Activated naive CD4-positive, alpha-beta T cell treated with anti-CD3 and anti-CD28 coated beads, Interleukin-2, amount 50 U/mL, for 16 hours (primary cell): ENCODE measurements around the gene SLC5A11.
"Not testable (repeated sequence)": the region's sequence is repeated elsewhere in the genome, so short reads cannot be mapped to it uniquely, and the experiment has no call there.

ENCODE experiments used
- DNase-seq: peaks from one replicate; pipeline ENCODE4 v3.0.0-alpha.2; 2020

The SLC5A11 gene

GRCh38 chr16:24863582-24864437 lies 18.0 kb downstream of the SLC5A11 start:
- no peak for DNase-seq

- no peak for DNase-seq
Measured at GRCh38 chr16:24869033-24869432, 23.3 kb downstream of the SLC5A11 start.

DNA sequence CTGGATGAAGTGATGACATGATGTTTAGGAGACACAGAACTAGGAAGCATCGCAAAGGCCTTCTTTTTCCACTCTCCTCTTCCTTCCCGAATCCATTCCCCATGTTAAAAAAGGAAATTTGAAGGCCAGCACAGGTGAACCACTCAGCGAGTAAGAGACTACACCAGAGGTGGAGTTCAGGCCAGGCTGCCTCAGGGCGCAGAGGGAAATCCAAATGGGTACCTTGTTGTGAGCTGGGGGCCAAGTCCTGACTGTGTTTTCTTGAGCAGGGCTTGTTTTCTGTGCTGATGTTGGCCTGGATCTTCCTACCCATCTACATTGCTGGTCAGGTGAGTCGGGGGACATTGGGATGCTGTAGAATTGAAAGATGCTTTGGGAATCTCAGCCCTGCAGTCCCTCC lies 26.1 kb downstream of the SLC5A11 start:
- no peak for DNase-seq

- DNase-seq, result no peak
Measured at GRCh38 chr16:24873028-24873427, 27.3 kb downstream of the SLC5A11 start.

DNA sequence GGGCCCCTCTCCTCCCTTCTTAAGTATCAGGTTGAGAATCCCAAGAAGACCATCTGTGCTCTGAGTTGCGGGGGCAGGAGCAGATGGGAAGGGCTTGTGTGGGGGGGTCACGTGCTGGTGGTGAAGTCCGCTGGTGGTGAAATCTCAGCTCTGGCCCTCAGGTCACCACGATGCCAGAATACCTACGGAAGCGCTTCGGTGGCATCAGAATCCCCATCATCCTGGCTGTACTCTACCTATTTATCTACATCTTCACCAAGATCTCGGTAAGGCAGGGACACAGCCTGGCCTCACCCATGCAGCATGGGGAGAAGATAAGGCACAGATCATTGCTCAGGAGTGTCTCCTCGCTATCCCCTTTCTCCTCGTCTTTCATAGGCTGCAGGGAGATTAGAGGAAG lies 29.7 kb downstream of the SLC5A11 start:
- no peak for DNase-seq

- DNase-seq, result no peak
Measured at GRCh38 chr16:24876231-24876630, 30.5 kb downstream of the SLC5A11 start.

GRCh38 chr16:24879684-24880083 lies 33.9 kb downstream of the SLC5A11 start:
- no peak for DNase-seq

DNA sequence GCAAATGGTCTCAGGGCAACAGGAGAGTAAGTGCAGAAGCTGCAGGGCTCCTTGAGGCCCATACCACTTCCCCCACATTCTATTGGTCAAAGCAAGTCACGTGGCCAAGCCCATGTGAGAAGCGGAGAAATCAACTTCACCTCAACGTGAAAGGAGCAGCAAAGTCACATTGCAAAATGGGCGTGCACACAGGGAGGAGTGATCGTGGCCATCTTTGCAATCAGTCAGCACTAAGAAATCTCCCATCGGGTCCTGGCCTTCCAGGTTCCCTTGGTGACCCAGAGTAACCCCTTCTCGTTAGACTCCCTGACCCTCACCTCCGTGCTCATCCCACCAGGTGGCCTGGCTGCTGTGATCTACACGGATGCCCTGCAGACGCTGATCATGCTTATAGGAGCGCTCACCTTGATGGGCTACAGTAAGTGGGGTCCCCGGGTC lies 38.0 kb downstream of the SLC5A11 start:
- DNase-seq, result no peak

DNA sequence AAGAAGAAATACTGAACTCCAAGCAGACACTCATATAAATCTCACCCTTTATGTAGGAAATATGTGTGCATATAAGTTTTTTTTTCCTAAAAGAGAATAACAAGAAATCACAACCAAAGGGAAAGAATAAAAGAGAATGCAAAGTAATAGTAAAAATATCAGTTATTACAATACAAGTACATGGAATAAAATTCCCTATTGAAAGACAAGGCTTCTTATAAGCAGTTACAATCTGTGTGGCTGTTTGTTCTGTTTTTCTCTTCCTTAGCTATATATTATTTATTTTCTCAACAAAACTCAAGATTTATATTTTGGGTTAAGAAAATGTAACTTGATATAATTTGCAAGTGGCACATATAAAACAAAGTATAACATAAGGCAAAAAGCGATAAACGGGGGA lies 41.7 kb downstream of the SLC5A11 start:
- no peak for DNase-seq

DNA sequence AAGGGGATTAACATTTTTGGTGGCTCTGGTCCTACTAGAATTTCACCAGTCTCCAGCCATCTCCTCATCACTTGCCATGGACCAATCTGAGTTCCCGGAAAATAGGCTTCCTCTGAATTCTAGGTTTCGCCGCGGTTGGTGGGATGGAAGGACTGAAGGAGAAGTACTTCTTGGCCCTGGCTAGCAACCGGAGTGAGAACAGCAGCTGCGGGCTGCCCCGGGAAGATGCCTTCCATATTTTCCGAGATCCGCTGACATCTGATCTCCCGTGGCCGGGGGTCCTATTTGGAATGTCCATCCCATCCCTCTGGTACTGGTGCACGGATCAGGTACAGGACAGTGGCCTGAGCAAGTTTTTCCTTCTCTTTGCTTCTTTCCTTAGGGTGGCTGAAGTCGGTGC lies 45.0 kb downstream of the SLC5A11 start:
- no peak for DNase-seq

- DNase-seq, result no peak
Measured at GRCh38 chr16:24896439-24896838, 50.7 kb downstream of the SLC5A11 start.

GRCh38 chr16:24897522-24897921 lies 51.8 kb downstream of the SLC5A11 start:
- not testable (repeated sequence) for DNase-seq

DNA sequence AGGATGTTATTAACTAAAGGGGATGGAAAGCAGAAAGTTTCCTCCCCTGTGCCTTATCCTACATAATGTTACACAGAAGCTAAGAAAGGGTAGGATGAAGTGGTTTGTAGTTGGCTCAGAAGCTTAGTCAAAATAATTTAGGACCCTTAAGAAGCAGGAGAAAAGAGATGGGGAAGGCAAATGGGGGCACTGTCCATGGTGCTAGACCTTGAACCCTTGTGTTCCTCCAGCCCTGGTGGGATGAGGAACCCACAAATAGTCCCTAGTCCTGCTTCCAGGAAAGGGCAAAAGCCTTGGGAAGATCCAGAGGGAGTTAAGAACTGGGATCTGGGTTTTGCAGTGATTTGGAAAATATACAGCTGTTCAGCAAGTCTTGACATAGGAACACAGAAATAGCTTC lies 54.5 kb downstream of the SLC5A11 start:
- no peak for DNase-seq

GRCh38 chr16:24906199-24906808 lies 60.5 kb downstream of the SLC5A11 start:
- DNase-seq, result no peak

GRCh38 chr16:24906901-24907300 lies 61.1 kb downstream of the SLC5A11 start:
- no peak for DNase-seq

- DNase-seq, result no peak
Measured at GRCh38 chr16:24908716-24909115, 63.0 kb downstream of the SLC5A11 start.

- DNase-seq, result no peak
Measured at GRCh38 chr16:24909856-24910255, 64.1 kb downstream of the SLC5A11 start.

DNA sequence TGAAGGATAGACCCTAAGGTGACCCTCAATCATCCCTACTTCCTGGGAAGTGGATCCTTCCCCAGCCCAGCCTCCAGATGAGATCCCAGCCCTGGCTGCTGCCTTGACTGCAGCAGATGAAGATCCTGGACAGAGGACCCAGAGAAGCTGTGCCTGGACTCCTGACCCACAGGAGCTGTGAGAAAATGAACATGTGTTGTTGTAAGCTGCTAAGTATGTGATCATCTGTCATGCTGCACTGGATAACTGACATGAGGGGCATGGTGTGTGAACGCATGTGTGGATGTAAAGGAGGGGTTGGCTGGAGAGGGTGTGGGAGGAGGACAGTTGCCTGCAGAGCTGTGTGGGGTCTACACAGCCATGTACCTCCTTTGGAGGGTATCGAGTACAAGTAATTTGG lies 69.3 kb downstream of the SLC5A11 start:
- no peak for DNase-seq

- no peak for DNase-seq
Measured at GRCh38 chr16:24915576-24915975, 69.8 kb downstream of the SLC5A11 start.

GRCh38 chr16:24917236-24917635 lies 71.5 kb downstream of the SLC5A11 start:
- no peak for DNase-seq

- no peak for DNase-seq
Measured at GRCh38 chr16:24917891-24918290, 72.1 kb downstream of the SLC5A11 start.

GRCh38 chr16:24918641-24919040 lies 72.9 kb downstream of the SLC5A11 start:
- no peak for DNase-seq

DNA sequence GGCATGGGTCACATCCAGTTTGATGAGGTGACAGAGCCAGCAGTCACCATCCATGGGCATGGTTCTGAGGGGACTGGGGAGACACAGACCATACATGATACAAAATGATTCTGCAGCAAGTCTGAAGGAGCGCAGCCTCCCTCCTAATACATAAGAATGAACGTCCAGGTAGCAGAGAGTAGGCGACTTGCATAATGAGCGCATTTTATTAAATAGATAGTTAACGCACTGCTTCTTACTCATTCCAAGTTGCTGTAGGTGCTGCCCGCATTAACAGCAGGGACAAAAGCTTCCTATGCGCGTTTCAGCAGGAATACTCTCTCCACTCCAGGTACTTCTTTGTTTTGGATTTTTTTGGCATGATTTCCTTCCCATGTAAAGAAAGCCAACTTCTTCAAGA lies 73.8 kb downstream of the SLC5A11 start:
- no peak for DNase-seq

DNA sequence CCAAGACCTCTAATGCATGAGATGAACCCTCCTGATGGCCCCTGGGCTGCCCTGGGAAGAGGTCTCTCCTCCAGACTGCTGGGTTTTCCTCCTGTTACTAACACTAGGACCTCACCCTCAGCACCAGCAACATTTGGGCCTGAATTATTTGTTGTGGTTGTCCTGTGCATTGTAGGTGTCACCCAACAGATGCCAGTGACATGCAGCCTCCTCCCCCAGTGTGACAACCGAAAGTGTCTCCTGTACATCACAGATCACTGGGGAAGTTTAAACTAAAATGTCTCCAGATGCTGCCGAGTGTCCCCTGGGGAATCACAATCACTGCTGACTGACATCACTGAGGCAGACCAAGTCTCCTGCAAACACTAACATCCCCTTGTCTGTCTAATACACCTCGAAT lies 74.8 kb downstream of the SLC5A11 start:
- no peak for DNase-seq

- no peak for DNase-seq
Measured at GRCh38 chr16:24921229-24921628, 75.5 kb downstream of the SLC5A11 start.
